ENCODE results near the gene SEC63.
"Not testable (repeated sequence)": the region's sequence is repeated elsewhere in the genome, so short reads cannot be mapped to it uniquely, and the experiment has no call there.

SEC63 gene

DNA sequence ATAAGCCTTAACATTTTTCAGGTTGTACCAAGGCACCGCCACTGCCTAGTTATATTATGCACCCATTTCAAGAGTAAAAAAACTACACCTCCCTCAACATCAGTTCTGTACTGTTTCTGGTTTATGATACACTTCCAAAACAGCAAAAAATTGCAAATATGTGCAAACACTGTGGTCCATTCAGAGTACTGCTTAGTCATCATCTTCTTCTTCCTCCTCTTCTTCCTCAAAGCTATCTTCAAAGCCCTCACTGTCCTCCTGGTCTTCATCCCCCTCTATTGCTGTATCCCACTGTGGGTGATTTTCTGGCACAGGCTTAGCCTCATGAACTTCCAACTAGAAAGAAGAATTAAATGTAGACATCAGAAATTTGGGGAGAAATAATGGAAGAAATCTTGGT lies 86.5 kb downstream of the SEC63 start:
- in situ Hi-C loops (cut with MboI; ENCODE audit: low pct_unique_long_range_greater_than_20kb, low sequenced_read_pairs); DNase-seq: not testable (repeated sequence)

DNA sequence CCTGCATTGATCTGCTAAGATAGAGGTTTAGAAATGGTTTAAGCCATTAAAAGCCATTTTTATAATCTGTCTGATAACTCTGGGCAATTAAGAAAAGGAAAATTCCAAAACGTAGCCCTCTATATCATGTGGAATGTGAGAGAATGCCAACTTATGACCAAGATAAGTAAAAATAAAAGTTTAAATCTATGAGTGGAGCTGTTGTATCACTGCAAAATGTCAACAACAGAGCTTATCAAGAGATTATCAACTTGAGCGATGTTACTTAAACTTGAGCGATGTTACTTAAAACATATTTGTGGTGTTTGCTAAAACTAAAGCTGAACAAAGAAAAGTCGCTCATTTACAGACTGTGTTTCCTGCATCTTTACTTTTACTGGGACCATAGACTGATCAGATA lies 87.0 kb downstream of the SEC63 start:
- DNase-seq, result no peak
- in situ Hi-C loops (cut with MboI; ENCODE audit: low pct_unique_long_range_greater_than_20kb, low sequenced_read_pairs), result no loop called here

DNA sequence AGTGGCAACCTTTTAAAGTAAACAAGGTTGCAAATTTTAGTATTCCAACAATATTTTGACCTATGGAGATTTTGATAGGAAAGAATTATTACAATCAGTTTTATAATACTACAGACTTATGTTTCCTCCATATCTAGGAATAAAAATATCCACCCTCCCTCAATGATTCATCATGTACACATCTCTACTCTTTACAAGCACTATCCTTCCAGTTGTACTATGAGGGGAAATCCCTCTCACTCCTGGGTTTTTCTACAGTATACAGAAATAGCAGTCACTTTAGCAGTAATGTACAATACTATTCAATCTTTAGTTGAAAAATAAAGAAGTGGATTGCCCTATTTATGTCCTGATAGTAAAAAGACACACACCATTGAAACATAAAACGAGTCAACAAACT lies 87.6 kb downstream of the SEC63 start:
- DNase-seq, result no peak
- in situ Hi-C loops (cut with MboI; ENCODE audit: low pct_unique_long_range_greater_than_20kb, low sequenced_read_pairs), result no loop called here

DNA sequence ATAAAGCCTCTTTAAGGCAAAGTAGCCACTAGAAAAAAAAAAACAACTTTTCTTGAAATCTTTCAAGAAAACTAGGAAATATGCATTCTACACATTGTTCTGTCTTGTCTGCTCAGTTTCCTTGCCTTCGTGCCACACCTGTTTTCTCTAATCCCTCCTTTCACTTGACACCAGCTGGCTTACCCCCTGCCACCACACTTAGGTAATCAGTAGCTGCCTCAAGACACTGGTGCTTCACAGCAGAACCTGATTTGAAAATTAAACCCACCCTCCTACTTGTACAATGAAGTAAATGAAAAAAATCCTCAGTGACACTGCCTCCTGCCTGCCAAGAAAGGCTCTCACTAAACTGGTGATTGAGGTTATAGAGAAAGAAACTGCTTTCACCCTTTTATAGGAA lies 88.1 kb downstream of the SEC63 start:
- DNase-seq, result no peak
- in situ Hi-C loops (cut with MboI; ENCODE audit: low pct_unique_long_range_greater_than_20kb, low sequenced_read_pairs), result no loop called here

DNA sequence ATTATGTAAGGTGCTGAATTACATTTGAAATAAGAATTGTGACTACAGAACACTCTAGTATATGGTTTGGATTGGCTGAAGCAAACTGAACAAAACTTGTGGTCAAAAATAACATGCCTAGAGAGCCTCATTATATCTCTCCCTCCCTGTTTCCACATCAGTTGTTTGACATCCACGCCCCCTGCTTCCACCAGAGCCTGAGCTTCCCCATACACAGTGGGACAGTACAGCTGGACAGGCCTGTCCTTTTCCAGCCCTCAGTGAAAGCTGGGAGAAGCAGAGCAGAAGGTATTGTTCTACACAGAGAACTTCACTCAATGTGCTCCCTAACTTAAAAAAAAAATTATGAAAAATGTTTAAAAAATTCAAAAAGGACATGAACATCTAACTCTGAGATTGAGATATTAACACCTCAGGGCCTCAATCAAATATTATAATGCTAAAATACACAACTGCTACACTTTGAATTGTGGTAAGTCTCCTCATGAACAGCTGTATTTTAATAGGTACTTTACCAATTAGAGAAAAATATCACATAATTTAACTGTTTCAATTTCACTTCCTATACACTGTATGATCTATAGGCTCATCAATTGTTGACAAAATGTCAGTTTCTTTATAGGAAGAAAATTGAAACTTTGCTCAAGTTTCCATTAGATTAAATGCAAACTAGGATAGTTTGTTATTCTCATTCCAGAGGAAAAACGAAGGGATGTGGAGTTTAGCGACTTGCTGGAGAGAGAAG lies 89.0 kb downstream of the SEC63 start:
- no peak for DNase-seq
- in situ Hi-C loops (cut with MboI; ENCODE audit: low pct_unique_long_range_greater_than_20kb, low sequenced_read_pairs), result no loop called here

- in situ Hi-C loops (cut with MboI; ENCODE audit: low pct_unique_long_range_greater_than_20kb, low sequenced_read_pairs), result no loop called here
- no peak for DNase-seq
Observed at GRCh38 chr6:107867302-107867615, 90.7 kb downstream of the SEC63 start.

DNA sequence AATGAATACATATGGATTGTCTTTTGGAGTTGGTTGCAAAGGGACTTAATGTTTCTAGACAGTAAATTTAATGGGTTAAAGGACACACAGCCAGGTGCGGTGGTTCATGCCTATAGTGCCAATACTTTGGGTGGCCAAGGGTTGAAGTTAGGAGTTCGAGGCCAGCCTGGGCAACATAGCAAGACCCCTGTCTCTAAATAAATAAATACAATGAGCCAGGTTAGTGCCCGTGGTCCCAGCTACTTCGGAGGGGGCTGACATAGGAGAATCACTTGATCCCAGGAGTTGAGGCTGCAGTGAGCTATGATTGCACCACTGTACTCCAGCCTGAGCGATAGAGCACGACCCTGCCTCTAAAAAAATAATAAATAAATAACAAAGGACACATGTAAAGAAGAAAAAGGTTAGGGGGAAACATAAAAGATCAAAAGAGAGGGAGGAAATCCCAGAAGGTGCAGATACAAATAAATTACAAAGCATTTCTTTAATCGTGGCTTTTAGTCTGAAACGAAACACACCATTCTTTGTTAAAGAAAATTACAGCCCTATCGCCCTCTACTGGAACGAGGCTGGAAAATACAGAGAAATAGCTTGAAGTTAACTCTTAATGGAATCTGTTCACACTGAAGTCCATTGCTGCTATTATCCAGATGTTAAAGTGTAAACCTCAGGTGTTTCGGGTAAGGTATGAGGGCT lies 91.3 kb downstream of the SEC63 start:
- peak; percentile 52 for DNase-seq
- in situ Hi-C loops (cut with MboI; ENCODE audit: low pct_unique_long_range_greater_than_20kb, low sequenced_read_pairs), result no loop called here

DNA sequence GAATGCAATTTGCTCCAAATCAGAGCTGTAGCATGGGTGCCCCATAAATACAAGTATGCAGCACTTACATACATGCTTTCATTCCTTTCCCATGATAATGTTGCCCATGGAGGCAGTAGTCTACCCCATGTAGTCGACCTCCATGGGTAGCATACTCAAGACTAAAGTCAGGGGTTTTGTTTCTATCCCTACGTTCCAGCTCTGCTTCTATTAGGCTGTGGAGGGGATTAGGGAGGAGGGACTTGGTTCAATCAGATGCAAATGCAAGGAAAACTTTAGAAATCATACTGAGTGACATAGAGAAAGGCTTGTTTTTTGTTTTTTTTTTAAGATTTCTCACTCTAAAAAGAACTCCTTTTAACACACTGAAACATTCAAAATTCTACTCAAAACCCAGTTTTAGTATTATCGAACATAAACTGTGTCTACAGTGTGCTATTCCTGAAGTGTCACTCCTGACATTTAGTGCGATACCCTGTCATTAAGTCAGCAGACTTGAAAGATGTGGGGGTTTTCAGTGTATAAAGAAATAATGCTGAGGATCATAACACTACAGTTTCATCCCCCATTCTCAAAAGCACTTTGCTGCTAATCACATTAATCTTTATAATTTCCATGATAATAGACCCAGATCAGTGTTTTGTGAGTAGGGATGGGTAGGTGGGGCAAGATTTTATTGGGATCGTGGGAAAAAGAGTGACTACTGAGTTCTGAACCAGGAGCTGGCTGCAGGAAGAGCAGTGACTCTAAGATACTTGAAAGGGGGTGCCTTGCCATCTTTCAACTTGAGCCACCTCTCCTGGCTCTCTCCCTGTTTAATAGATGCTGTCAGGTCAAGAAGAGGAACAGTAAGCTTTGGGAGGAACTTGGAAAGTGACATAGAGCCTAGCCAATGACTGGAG lies 93.5 kb downstream of the SEC63 start:
- in situ Hi-C loops (cut with MboI; ENCODE audit: low pct_unique_long_range_greater_than_20kb, low sequenced_read_pairs), result no loop called here
- no peak for DNase-seq

- no peak for DNase-seq
- in situ Hi-C loops (cut with MboI; ENCODE audit: low pct_unique_long_range_greater_than_20kb, low sequenced_read_pairs), result no loop called here
Observed at GRCh38 chr6:107862383-107862782, 95.6 kb downstream of the SEC63 start.

DNA sequence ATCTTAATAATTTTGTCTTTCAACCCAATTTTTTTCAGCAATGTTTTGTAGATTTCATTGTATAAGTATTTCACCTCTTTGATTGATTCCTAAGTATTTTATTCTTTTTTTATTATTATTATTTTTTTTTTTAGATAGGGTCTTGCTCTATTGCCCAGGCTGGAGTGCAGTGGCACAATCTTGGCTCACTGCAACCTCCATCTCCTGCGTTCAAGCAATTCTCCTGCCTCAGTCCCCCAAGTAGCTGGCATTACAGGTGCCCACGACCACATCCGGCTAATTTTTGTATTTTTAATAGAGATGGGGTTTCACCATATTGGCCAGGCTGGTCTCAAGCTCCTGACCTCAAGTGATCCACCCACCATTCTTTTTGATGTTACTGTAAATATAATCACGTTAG lies 97.0 kb downstream of the SEC63 start:
- in situ Hi-C loops (cut with MboI; ENCODE audit: low pct_unique_long_range_greater_than_20kb, low sequenced_read_pairs); DNase-seq: not testable (repeated sequence)

DNA sequence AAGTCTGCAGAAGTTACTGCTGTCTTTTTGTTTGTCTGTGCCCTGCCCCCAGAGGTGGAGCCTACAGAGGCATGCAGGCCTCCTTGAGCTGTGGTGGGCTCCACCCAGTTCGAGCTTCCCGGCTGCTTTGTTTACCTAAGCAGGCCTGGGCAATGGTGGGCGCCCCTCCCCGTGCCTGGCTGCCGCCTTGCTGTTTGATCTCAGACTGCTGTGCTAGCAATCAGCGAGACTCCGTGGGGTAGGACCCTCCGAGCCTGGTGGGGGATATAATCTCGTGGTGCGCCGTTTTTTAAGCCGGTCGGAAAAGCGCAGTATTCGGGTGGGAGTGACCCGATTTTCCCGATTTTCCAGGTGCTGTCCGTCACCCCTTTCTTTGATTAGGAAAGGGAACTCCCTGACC lies 97.9 kb downstream of the SEC63 start:
- DNase-seq; in situ Hi-C loops (cut with MboI; ENCODE audit: low pct_unique_long_range_greater_than_20kb, low sequenced_read_pairs): not testable (repeated sequence)

DNA sequence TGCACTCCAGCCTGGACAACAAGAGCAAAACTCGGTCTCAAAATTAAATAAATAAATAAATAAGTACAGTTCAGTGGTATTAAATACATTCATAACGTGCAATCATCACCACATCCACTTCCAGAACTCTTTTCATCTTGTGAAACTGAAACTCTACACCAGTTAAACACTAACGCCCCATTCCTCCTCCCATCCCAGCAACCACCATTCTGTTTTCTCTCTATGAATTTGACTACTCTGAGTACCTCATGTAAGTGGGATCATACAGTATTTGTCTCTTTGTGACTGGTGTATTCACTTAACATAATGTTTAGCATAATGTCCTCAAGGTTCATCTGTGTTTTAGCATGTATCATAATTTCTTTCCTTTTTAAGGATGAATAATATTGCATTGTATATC lies 104.8 kb downstream of the SEC63 start:
- no peak for DNase-seq
- in situ Hi-C loops (cut with MboI; ENCODE audit: low pct_unique_long_range_greater_than_20kb, low sequenced_read_pairs), result no loop called here

DNA sequence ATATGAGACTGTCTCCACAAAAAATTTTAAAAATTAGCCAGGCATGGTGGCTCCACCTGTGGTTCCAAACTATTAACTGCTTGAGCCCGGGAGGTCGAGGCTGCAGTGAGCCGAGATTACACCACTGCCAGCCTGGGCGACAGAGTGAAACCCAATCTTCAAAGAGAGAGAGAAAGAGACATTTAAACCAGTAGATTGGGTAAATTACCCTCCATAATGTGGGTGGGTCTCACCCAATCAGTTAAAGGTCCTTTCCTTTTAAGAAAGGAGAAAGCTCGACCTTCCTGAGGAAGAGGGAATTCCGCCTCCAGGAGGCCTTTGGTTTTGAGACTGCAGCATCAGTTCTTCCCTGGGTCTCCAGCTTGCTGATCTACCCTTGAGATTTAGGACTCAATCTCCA lies 108.7 kb downstream of the SEC63 start:
- in situ Hi-C loops (cut with MboI; ENCODE audit: low pct_unique_long_range_greater_than_20kb, low sequenced_read_pairs), result no loop called here

GRCh38 chr6:107847844-107848802 lies 109.9 kb downstream of the SEC63 start:
- peak; percentile 90 for DNase-seq
- in situ Hi-C loops (cut with MboI; ENCODE audit: low pct_unique_long_range_greater_than_20kb, low sequenced_read_pairs), result no loop called here

More for the DNA sequence above, 108.7 kb downstream of the SEC63 start:
- DNase-seq, result no peak

GRCh38 chr6:107846262-107846795 lies 111.7 kb downstream of the SEC63 start:
- in situ Hi-C loops (cut with MboI; ENCODE audit: low pct_unique_long_range_greater_than_20kb, low sequenced_read_pairs), result no loop called here
- DNase-seq, result no peak

- in situ Hi-C loops (cut with MboI; ENCODE audit: low pct_unique_long_range_greater_than_20kb, low sequenced_read_pairs), result no loop called here
- DNase-seq, result no peak
Observed at GRCh38 chr6:107845777-107846176, 112.2 kb downstream of the SEC63 start.

GRCh38 chr6:107843400-107843799 lies 114.6 kb downstream of the SEC63 start:
- DNase-seq, result no peak
- in situ Hi-C loops (cut with MboI; ENCODE audit: low pct_unique_long_range_greater_than_20kb, low sequenced_read_pairs), result no loop called here

- in situ Hi-C loops (cut with MboI; ENCODE audit: low pct_unique_long_range_greater_than_20kb, low sequenced_read_pairs), result no loop called here
- no peak for DNase-seq
Observed at GRCh38 chr6:107841275-107841670, 116.7 kb downstream of the SEC63 start.
